Neuronal stem cell (in vitro differentiated cells): ENCODE data around the gene ANKRA2.

Experiments used
- DNase-seq: peaks from one replicate; pipeline ENCODE4 v3.0.0-alpha.2; 2013; ENCODE audit warnings: low spot score
- H2AFZ ChIP-seq: one replicate; pipeline ENCODE4 v1.6.1; 2013; ENCODE audit warnings: mild to moderate bottlenecking, low read length, inconsistent platforms
- H2AK5ac ChIP-seq: 2 replicates; pipeline ENCODE4 v1.6.1; 2013; ENCODE audit warnings: low read depth, mild to moderate bottlenecking, inconsistent platforms, low read length, moderate library complexity, mixed read lengths
- H2BK120ac ChIP-seq: 2 replicates; pipeline ENCODE4 v1.6.1; 2013; ENCODE audit warnings: low read depth, mild to moderate bottlenecking, inconsistent platforms, low read length, moderate library complexity, mixed read lengths
- H2BK12ac ChIP-seq: one replicate; pipeline ENCODE4 v1.6.1; 2013; ENCODE audit warnings: low read length, inconsistent platforms
- H2BK15ac ChIP-seq: 2 replicates; pipeline ENCODE4 v1.6.1; 2013; ENCODE audit warnings: mild to moderate bottlenecking, low read length, inconsistent platforms, mixed read lengths
- H2BK5ac ChIP-seq: one replicate; pipeline ENCODE4 v1.6.1; 2013; ENCODE audit warnings: inconsistent platforms, mild to moderate bottlenecking, low read length, moderate library complexity
- H3K14ac ChIP-seq: one replicate; pipeline ENCODE4 v1.6.1; 2013; ENCODE audit warnings: low read length, inconsistent platforms
- H3K18ac ChIP-seq: 2 replicates; pipeline ENCODE4 v1.6.1; 2013; ENCODE audit warnings: low read length, inconsistent platforms
- H3K23ac ChIP-seq: 2 replicates; pipeline ENCODE4 v1.6.1; 2013; ENCODE audit warnings: low read depth, mild to moderate bottlenecking, mixed read lengths, low read length, inconsistent platforms; ENCODE audit not compliant: poor library complexity
- H3K27ac ChIP-seq: replicated peaks from 3 replicates; pipeline ENCODE4 v1.5.1; 2013; ENCODE audit warnings: low read length, inconsistent platforms
- H3K27me3 ChIP-seq, 3 experiments: 2 replicates each; pipeline ENCODE4 v1.6.1; 2013; ENCODE audit warnings: low read length in 3 of 3, mild to moderate bottlenecking in 2 of 3, inconsistent platforms in 1 of 3, low read depth in 1 of 3, mixed read lengths in 1 of 3, moderate library complexity in 1 of 3; ENCODE audit not compliant: control insufficient read depth in 3 of 3, insufficient read depth in 3 of 3
- H3K36me3 ChIP-seq, 2 donors: replicated peaks in 1 of 2; 2 replicates each; pipeline ENCODE4 v1.6.1; 2013; ENCODE audit warnings: low read length in 2 of 2; ENCODE audit not compliant: control insufficient read depth in 2 of 2, insufficient read depth in 2 of 2
- H3K4ac ChIP-seq: 2 replicates; pipeline ENCODE4 v1.6.1; 2013; ENCODE audit warnings: inconsistent platforms, mild to moderate bottlenecking, low read length, moderate library complexity
- H3K4me1 ChIP-seq, 2 donors: 1 replicate in 1 of 2; 2 replicates in 1 of 2; pipeline ENCODE4 v1.6.1; 2013; ENCODE audit warnings: low read length in 2 of 2, low read depth in 1 of 2; ENCODE audit not compliant: control insufficient read depth in 2 of 2, insufficient read depth in 1 of 2
- H3K4me2 ChIP-seq: one replicate; pipeline ENCODE4 v1.6.1; 2013; ENCODE audit warnings: mild to moderate bottlenecking, low read length, inconsistent platforms; ENCODE audit not compliant: insufficient read depth, poor library complexity, severe bottlenecking
- H3K4me3 ChIP-seq, 2 donors: 2 replicates each; pipeline ENCODE4 v1.5.1; 2013; ENCODE audit warnings: low read length in 2 of 2, mild to moderate bottlenecking in 2 of 2, inconsistent platforms in 1 of 2, moderate library complexity in 1 of 2
- H3K79me1 ChIP-seq: one replicate; pipeline ENCODE4 v1.6.1; 2013; ENCODE audit warnings: low read depth, mild to moderate bottlenecking, inconsistent platforms, low read length, moderate library complexity
- H3K9ac ChIP-seq: one replicate; pipeline ENCODE4 v1.6.1; 2013; ENCODE audit warnings: mild to moderate bottlenecking, low read depth, low read length, inconsistent platforms; ENCODE audit not compliant: poor library complexity
- H3K9me3 ChIP-seq, 2 donors: replicated peaks in 1 of 2; 2 replicates each; pipeline versions ENCODE3 to v1.6.1; 2013; ENCODE audit warnings: low read length in 2 of 2, mild to moderate bottlenecking in 2 of 2, inconsistent platforms in 1 of 2, low read depth in 1 of 2, mixed read lengths in 1 of 2, moderate library complexity in 1 of 2; ENCODE audit not compliant: control insufficient read depth in 2 of 2, insufficient read depth in 1 of 2
- H4K8ac ChIP-seq: one replicate; pipeline ENCODE4 v1.6.1; 2013; ENCODE audit warnings: low read depth, mild to moderate bottlenecking, inconsistent platforms, low read length, moderate library complexity
- H4K91ac ChIP-seq: one replicate; pipeline ENCODE4 v1.6.1; 2013; ENCODE audit warnings: low read length, low read depth, mild to moderate bottlenecking, inconsistent platforms; ENCODE audit not compliant: poor library complexity
- WGBS, 2 donors: extraction: QIAGEN DNeasy Blood & Tissue Kit; methylation state at CpG; one replicate each; pipeline ENCODE4 v1.1.7; 2013; ENCODE audit warnings: missing lambda C conversion rate in 2 of 2, mixed read lengths in 1 of 2; ENCODE audit not compliant: insufficient read length in 2 of 2, insufficient replicate concordance in 1 of 2; ENCODE audit errors: extremely low coverage in 2 of 2; 5-methylcytosine and 5-hydroxymethylcytosine counted together

The ANKRA2 gene

GRCh38 chr5:73523861-73524260, 41.6 kb downstream of the ANKRA2 start:
- no CpG with 5 or more reads among the region's 1 CpG for WGBS, 2 donors
- no peak overlapping the region for H4K8ac ChIP-seq
- DNase-seq = no peak
- peaks cover 0 to 27% (median 0%) of the 10 kb centered on the region in 3 experiments for H3K27me3 ChIP-seq
- no peak overlapping the region for H3K4me3 ChIP-seq
- no peak overlapping the region for H2AK5ac ChIP-seq
- no peak overlapping the region for H2BK12ac ChIP-seq
- H3K4ac ChIP-seq = no peak overlapping the region
- H3K9me3 ChIP-seq = no peaks in the 10 kb centered on the region
- H3K4me1 ChIP-seq = no peaks in the 10 kb centered on the region
- H3K18ac ChIP-seq = no peak overlapping the region
- H2BK15ac ChIP-seq = no peak overlapping the region
- no peak overlapping the region for H3K4me2 ChIP-seq
- no peaks in the 10 kb centered on the region for H3K79me1 ChIP-seq
- H3K36me3 ChIP-seq = no peaks in the 10 kb centered on the region
- no peak overlapping the region for H2BK5ac ChIP-seq
- no peak overlapping the region for H3K14ac ChIP-seq
- H2AFZ ChIP-seq = no peak overlapping the region
- H4K91ac ChIP-seq = no peak overlapping the region
- no peak overlapping the region for H3K9ac ChIP-seq
- no peak overlapping the region for H2BK120ac ChIP-seq
- no peak overlapping the region for H3K23ac ChIP-seq
- H3K27ac ChIP-seq = no peak overlapping the region

GRCh38 chr5:73522989-73523388, 42.5 kb downstream of the ANKRA2 start:
- Histone ChIP-seq H2AFZ (no peak overlapping the region), H3K36me3 (no peaks in the 10 kb centered on the region), H3K14ac (peak overlapping the region; percentile 58), H4K91ac (no peak overlapping the region), H3K4me3 (no peak overlapping the region), H3K18ac (no peak overlapping the region), H3K9me3 (no peaks in the 10 kb centered on the region), H3K79me1 (no peaks in the 10 kb centered on the region), H3K4ac (no peak overlapping the region), H3K27ac (no peak overlapping the region), H2BK12ac (no peak overlapping the region), H2BK15ac (no peak overlapping the region), H2BK120ac (no peak overlapping the region), H3K27me3 (peaks cover 0 to 18% (median 0%) of the 10 kb centered on the region in 3 experiments), H3K4me1 (no peaks in the 10 kb centered on the region), H3K9ac (no peak overlapping the region), H4K8ac (no peak overlapping the region), H2AK5ac (no peak overlapping the region), H3K4me2 (no peak overlapping the region), H2BK5ac (no peak overlapping the region), H3K23ac (no peak overlapping the region)
- WGBS, 2 donors = no CpG with 5 or more reads among the region's 7 CpGs
- DNase-seq = no peak

GRCh38 chr5:73519531-73520283, 45.7 kb downstream of the ANKRA2 start:
- H3K4me3 ChIP-seq = no peak overlapping the region
- no peak overlapping the region for H3K14ac ChIP-seq
- H2AK5ac ChIP-seq = no peak overlapping the region
- no peak overlapping the region for H2BK15ac ChIP-seq
- no peak overlapping the region for H3K4ac ChIP-seq
- H2BK120ac ChIP-seq = no peak overlapping the region
- no peaks in the 10 kb centered on the region for H3K79me1 ChIP-seq
- no peak overlapping the region for H3K9ac ChIP-seq
- no peak overlapping the region for H4K91ac ChIP-seq
- H3K27ac ChIP-seq = no peak overlapping the region
- DNase-seq = peak; percentile 76
- WGBS, 2 donors = no CpG with 5 or more reads among the region's 16 CpGs
- H3K18ac ChIP-seq = no peak overlapping the region
- peak overlapping the region; percentile 78 for H2AFZ ChIP-seq
- H3K9me3 ChIP-seq = no peaks in the 10 kb centered on the region
- no peak overlapping the region for H3K4me2 ChIP-seq
- H3K23ac ChIP-seq = no peak overlapping the region
- peaks cover 0 to 2% (median 0%) of the 10 kb centered on the region in 3 experiments for H3K27me3 ChIP-seq
- H4K8ac ChIP-seq = no peak overlapping the region
- H2BK12ac ChIP-seq = no peak overlapping the region
- no peaks in the 10 kb centered on the region for H3K36me3 ChIP-seq
- no peak overlapping the region for H2BK5ac ChIP-seq
- H3K4me1 ChIP-seq = no peaks in the 10 kb centered on the region

- Histone ChIP-seq H3K27me3 (no peaks in the 10 kb centered on the region), H3K79me1 (no peaks in the 10 kb centered on the region)
Observed at GRCh38 chr5:73515232-73515631, 50.2 kb downstream of the ANKRA2 start.

More at GRCh38 chr5:73515232-73515631, 50.2 kb downstream of the ANKRA2 start:
- H2AK5ac ChIP-seq = no peak overlapping the region
- H3K27ac ChIP-seq = no peak overlapping the region
- no peak overlapping the region for H3K9ac ChIP-seq
- H3K14ac ChIP-seq = no peak overlapping the region
- H2BK12ac ChIP-seq = no peak overlapping the region
- H3K18ac ChIP-seq = no peak overlapping the region
- no peaks in the 10 kb centered on the region for H3K9me3 ChIP-seq
- no peak overlapping the region for H2BK120ac ChIP-seq
- H4K91ac ChIP-seq = no peak overlapping the region
- H3K36me3 ChIP-seq = no peaks in the 10 kb centered on the region
- no peak overlapping the region for H3K4me3 ChIP-seq
- H2BK15ac ChIP-seq = no peak overlapping the region
- H3K23ac ChIP-seq = no peak overlapping the region
- H3K4ac ChIP-seq = no peak overlapping the region
- no peak overlapping the region for H2BK5ac ChIP-seq
- no peak for DNase-seq
- no peak overlapping the region for H4K8ac ChIP-seq
- WGBS, 2 donors = no CpG with 5 or more reads among the region's 4 CpGs
- no peaks in the 10 kb centered on the region for H3K4me1 ChIP-seq
- H3K4me2 ChIP-seq = no peak overlapping the region
- H2AFZ ChIP-seq = no peak overlapping the region
